Measurements from ENCODE around the gene LNPK.

DNA sequence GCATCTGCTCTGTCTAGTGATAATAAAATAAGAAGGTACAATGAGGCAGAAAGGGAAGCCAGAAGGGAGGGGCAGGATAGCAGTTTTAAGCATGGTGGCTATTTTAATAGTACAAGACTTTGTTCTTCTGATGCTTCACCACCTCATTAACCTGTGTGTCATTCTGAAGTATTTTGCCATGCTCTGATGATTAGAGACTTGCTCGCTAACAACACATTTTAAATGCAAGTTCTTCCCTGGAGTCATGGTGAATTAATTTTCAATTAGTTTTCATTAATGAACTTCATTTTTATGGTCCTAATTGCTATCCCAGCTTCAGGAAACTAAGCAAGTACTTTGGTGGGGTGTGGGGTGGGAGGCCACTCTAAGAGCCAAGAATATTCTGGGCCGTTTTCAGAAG, 25.7 kb upstream of the LNPK start:
- TF ChIP-seq, protein P1, sequence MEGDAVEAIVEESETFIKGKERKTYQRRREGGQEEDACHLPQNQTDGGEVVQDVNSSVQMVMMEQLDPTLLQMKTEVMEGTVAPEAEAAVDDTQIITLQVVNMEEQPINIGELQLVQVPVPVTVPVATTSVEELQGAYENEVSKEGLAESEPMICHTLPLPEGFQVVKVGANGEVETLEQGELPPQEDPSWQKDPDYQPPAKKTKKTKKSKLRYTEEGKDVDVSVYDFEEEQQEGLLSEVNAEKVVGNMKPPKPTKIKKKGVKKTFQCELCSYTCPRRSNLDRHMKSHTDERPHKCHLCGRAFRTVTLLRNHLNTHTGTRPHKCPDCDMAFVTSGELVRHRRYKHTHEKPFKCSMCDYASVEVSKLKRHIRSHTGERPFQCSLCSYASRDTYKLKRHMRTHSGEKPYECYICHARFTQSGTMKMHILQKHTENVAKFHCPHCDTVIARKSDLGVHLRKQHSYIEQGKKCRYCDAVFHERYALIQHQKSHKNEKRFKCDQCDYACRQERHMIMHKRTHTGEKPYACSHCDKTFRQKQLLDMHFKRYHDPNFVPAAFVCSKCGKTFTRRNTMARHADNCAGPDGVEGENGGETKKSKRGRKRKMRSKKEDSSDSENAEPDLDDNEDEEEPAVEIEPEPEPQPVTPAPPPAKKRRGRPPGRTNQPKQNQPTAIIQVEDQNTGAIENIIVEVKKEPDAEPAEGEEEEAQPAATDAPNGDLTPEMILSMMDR (IDR thresholded peaks at IDR 0.05 in 2 of 3, conservative IDR thresholded peaks at IDR 0.05 in 1 of 3; ENCODE audit: insufficient read depth in 2 of 3, low read depth in 1 of 3, low read length in 3 of 3), result no peak
- TF ChIP-seq, protein P2, sequence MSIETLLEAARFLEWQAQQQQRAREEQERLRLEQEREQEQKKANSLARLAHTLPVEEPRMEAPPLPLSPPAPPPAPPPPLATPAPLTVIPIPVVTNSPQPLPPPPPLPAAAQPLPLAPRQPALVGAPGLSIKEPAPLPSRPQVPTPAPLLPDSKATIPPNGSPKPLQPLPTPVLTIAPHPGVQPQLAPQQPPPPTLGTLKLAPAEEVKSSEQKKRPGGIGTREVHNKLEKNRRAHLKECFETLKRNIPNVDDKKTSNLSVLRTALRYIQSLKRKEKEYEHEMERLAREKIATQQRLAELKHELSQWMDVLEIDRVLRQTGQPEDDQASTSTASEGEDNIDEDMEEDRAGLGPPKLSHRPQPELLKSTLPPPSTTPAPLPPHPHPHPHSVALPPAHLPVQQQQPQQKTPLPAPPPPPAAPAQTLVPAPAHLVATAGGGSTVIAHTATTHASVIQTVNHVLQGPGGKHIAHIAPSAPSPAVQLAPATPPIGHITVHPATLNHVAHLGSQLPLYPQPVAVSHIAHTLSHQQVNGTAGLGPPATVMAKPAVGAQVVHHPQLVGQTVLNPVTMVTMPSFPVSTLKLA (conservative IDR thresholded peaks at IDR 0.05), result no peak
- TF ChIP-seq KLF16 (IDR thresholded peaks at IDR 0.05) (no peak), ZNF224 (CRISPR knock-in tag; IDR thresholded peaks at IDR 0.05) (no peak), SETDB1 (IDR thresholded peaks at IDR 0.05; ENCODE audit: low read length) (no peak), BRF1 (IDR thresholded peaks at IDR 0.05; ENCODE audit: borderline replicate concordance, extremely low read depth, insufficient read length) (no peak), JUN (IDR thresholded peaks at IDR 0.05; ENCODE audit: borderline replicate concordance, low read depth, low read length) (no peak), JUN (CRISPR knock-in tag; IDR thresholded peaks at IDR 0.05; ENCODE audit: borderline replicate concordance) (no peak), MTA3 (IDR thresholded peaks at IDR 0.05; ENCODE audit: borderline replicate concordance) (no peak), SIN3A (IDR thresholded peaks at IDR 0.05; ENCODE audit: borderline replicate concordance in 2 of 2, control insufficient read depth in 1 of 2, low read depth in 2 of 2, low read length in 2 of 2) (no peak), EGR1 (conservative IDR thresholded peaks at IDR 0.05) (no peak)
- TF ChIP-seq, protein P3, sequence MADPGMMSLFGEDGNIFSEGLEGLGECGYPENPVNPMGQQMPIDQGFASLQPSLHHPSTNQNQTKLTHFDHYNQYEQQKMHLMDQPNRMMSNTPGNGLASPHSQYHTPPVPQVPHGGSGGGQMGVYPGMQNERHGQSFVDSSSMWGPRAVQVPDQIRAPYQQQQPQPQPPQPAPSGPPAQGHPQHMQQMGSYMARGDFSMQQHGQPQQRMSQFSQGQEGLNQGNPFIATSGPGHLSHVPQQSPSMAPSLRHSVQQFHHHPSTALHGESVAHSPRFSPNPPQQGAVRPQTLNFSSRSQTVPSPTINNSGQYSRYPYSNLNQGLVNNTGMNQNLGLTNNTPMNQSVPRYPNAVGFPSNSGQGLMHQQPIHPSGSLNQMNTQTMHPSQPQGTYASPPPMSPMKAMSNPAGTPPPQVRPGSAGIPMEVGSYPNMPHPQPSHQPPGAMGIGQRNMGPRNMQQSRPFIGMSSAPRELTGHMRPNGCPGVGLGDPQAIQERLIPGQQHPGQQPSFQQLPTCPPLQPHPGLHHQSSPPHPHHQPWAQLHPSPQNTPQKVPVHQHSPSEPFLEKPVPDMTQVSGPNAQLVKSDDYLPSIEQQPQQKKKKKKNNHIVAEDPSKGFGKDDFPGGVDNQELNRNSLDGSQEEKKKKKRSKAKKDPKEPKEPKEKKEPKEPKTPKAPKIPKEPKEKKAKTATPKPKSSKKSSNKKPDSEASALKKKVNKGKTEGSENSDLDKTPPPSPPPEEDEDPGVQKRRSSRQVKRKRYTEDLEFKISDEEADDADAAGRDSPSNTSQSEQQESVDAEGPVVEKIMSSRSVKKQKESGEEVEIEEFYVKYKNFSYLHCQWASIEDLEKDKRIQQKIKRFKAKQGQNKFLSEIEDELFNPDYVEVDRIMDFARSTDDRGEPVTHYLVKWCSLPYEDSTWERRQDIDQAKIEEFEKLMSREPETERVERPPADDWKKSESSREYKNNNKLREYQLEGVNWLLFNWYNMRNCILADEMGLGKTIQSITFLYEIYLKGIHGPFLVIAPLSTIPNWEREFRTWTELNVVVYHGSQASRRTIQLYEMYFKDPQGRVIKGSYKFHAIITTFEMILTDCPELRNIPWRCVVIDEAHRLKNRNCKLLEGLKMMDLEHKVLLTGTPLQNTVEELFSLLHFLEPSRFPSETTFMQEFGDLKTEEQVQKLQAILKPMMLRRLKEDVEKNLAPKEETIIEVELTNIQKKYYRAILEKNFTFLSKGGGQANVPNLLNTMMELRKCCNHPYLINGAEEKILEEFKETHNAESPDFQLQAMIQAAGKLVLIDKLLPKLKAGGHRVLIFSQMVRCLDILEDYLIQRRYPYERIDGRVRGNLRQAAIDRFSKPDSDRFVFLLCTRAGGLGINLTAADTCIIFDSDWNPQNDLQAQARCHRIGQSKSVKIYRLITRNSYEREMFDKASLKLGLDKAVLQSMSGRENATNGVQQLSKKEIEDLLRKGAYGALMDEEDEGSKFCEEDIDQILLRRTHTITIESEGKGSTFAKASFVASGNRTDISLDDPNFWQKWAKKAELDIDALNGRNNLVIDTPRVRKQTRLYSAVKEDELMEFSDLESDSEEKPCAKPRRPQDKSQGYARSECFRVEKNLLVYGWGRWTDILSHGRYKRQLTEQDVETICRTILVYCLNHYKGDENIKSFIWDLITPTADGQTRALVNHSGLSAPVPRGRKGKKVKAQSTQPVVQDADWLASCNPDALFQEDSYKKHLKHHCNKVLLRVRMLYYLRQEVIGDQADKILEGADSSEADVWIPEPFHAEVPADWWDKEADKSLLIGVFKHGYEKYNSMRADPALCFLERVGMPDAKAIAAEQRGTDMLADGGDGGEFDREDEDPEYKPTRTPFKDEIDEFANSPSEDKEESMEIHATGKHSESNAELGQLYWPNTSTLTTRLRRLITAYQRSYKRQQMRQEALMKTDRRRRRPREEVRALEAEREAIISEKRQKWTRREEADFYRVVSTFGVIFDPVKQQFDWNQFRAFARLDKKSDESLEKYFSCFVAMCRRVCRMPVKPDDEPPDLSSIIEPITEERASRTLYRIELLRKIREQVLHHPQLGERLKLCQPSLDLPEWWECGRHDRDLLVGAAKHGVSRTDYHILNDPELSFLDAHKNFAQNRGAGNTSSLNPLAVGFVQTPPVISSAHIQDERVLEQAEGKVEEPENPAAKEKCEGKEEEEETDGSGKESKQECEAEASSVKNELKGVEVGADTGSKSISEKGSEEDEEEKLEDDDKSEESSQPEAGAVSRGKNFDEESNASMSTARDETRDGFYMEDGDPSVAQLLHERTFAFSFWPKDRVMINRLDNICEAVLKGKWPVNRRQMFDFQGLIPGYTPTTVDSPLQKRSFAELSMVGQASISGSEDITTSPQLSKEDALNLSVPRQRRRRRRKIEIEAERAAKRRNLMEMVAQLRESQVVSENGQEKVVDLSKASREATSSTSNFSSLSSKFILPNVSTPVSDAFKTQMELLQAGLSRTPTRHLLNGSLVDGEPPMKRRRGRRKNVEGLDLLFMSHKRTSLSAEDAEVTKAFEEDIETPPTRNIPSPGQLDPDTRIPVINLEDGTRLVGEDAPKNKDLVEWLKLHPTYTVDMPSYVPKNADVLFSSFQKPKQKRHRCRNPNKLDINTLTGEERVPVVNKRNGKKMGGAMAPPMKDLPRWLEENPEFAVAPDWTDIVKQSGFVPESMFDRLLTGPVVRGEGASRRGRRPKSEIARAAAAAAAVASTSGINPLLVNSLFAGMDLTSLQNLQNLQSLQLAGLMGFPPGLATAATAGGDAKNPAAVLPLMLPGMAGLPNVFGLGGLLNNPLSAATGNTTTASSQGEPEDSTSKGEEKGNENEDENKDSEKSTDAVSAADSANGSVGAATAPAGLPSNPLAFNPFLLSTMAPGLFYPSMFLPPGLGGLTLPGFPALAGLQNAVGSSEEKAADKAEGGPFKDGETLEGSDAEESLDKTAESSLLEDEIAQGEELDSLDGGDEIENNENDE (IDR thresholded peaks at IDR 0.05; ENCODE audit: low read depth, low read length), result no peak
- TF ChIP-seq, protein P4, sequence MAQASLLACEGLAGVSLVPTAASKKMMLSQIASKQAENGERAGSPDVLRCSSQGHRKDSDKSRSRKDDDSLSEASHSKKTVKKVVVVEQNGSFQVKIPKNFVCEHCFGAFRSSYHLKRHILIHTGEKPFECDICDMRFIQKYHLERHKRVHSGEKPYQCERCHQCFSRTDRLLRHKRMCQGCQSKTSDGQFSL (CRISPR knock-in tag; IDR thresholded peaks at IDR 0.05), result no peak
- TF ChIP-seq, protein P4 (tag; IDR thresholded peaks at IDR 0.05), result no peak

Data from K562 (cell line).